GM19099 (cell line): ENCODE results near the gene TACR1.

ENCODE experiments used
- POLR2A ChIP-seq: IDR thresholded peaks from 3 replicates; pipeline ENCODE4 v1.6.1; 2011; ENCODE audit warnings: low read depth; ENCODE audit not compliant: insufficient read length; ENCODE audit errors: extremely low read depth

Gene TACR1, protein sequence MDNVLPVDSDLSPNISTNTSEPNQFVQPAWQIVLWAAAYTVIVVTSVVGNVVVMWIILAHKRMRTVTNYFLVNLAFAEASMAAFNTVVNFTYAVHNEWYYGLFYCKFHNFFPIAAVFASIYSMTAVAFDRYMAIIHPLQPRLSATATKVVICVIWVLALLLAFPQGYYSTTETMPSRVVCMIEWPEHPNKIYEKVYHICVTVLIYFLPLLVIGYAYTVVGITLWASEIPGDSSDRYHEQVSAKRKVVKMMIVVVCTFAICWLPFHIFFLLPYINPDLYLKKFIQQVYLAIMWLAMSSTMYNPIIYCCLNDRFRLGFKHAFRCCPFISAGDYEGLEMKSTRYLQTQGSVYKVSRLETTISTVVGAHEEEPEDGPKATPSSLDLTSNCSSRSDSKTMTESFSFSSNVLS

DNA sequence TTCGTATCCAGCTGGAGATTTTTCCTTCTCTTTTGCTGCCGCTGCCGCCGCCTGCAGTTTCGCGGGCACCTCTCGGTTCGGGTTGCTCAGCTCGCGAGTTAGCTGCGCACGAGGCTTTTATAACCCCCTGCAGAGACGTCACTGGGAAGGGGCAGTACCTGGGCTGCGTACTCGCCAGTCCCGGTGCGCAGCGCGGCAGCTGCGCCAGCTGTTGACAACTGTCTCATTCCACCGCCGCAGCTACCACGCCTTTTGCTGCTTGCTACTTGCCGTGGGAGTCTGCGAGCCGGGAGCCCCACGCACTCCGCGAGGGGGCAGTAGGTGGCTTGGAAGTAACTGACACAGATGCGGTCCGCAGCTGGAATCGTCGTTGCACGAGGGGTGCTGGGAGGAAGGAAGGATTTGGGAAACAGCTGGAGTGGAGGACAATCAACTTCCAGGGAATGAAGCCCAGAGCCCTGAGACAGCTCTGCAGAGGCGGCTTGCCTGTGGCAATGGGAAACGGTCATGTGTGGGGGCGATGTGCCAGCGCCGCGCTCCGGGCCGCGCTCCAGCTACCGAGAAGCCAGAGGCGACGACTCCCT is at the start of gene TACR1:
Gene TACR1 (minus strand): TSS at position 93 of the 584 bp plus-strand sequence. CDS start 586 bp downstream, outside the sequence.
- TF ChIP-seq POLR2A: no peak

DNA sequence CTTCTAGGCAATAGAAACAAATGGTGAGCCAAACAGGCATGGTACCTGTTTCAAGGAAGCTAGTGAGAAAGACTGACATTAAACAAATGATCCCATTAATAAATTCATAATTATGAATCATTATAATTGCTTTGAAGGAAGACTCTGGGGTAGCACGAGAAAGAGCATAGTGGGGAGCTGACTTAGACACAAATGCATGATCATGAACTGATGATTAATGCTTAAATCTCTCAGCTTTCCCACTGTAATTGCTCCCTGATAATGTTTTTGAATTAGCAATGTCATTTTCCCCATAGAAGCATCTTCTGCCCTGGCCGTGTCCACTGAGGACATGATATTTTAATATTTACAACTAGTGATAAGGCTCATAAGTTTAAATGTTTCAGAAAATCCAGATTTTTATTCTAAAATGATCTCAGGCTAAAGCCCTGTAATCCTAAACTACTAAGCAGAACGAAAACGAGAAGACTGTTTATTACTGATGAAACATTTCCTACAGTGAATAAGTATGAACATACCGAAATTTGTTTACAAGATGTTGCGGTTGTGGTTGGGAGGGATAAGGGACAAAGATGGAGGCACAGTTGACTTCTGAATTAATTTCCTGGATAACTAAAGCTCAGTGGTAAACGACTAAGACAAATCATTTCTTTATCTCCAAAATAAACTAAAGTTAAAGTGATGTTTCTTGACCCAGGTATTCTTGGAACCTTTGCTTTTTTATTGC is 47.3 kb upstream of the TACR1 start:
- no peak for TF ChIP-seq POLR2A

DNA sequence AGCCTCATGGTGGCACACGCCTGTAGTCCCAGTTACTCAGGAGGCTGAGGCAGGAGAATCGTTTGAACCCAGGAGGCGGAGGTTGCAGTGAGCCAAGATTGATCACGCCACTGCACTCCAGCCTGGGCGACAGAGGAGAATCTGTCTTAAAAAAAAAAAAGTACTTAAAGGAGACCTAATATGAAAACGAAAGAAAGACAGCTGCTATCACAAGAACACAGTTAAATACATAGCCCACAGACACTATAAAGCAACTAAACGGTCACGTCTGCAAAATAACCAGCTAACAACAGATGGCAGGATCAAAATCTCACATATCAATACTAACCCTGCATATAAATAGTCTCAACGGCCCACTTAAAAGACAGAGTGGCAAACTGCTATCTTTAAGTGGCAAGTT is 43.9 kb upstream of the TACR1 start:
- no peak for TF ChIP-seq POLR2A

DNA sequence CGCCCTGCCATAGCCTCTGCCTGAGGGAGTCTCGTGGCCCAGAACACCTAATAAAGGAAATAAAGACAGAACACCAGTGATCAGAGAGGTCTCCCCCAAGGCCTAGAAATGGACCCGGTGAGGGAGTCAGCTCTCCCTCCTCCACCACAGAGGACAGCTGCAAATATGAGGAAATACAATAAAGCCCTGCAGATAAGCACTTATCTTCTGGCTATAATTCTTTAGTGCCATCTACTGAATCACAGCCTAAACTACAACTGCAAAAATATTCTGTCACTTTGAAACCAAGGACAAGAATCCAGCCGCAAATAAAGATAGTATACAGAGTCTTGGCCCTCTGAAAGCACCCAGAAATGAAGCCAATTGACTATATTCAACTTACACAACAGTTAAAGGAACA is 42.4 kb upstream of the TACR1 start:
- TF ChIP-seq POLR2A: no peak

DNA sequence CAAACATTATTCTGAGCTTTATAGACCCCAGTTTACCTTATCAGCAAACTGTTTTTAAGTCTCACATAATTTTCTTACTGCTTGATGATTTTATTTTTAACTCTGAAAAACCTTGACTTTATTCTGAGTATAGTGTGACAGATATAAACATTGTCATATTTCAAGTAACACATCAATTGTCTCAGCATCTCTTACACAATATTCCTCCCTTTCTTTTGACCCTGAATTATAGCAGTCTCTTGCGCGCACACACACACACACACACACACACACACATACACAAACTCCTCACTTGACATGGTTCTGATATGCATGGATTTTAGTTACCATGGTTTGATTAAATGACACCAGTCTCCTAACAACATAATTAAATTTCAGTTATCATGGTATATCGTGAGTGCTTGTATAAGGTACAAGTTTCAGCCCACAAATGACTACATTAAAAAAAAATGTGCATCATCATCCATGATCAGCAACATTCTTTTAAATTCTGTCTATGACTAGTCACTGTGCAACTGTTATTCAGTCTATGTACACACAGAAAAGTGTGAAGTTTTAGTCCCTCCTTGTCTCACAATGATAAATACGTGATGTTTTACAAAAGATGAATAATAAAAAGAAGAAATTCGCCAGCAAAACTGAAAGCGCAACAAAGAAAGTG is 39.5 kb upstream of the TACR1 start:
- no peak for TF ChIP-seq POLR2A

DNA sequence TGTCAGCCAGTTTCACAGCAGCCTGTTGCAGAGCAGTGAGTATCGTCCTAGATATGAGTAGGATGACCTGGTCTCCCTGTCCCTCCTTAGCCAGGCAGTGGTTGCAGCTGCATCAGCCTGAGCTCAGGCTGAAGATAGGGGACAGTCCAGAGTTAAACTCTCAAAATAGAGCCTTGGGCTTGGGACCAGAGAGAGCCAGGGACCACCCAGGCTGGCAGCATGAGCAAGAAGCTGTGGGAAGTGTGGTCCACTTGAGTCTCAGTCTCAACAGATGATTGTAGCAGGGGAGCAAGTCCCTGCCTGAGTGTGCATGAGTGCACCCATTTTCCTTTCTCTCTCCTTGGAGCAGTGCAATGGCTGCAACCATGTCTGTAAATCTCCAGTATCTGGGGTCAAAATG is 38.0 kb upstream of the TACR1 start:
- TF ChIP-seq POLR2A: no peak

DNA sequence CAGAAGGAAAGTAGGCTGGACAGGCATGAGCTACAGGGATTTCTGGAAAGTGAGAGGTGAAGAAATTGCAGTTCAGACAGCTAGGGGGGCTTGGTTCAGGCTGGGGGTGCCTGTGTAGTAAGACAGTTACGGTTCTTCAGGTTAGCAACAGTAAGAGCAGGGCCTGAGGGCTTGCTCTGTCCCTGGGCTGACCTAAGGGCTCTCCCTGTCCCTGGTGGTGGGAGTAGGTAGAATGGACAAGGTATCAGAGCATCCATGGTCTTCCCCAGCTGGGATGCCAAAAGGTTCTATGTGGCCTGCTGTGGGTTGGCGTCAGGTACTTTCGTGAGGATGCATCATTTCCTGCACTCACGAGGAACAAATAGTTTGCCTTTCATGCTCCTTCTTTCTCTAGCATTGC is 34.6 kb upstream of the TACR1 start:
- no peak for TF ChIP-seq POLR2A

DNA sequence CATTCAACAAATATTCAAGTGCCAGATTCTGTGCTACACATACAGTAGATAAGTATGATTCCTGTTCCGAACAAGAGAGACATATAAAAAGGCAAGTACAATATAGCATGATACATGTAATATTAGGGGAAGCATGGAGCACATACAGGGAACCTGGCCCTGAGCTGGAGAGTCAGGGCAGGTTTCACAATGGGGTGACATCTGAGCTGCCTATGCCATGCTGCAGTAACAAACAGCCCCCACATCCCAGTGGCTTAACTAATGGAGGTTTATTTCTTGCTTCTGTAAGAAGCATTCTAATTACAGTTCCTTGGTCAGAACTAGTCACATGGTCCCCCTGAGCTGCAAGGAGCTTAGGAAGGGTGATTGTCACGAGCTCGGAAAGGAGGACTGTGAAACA is 27.3 kb upstream of the TACR1 start:
- TF ChIP-seq POLR2A: no peak

DNA sequence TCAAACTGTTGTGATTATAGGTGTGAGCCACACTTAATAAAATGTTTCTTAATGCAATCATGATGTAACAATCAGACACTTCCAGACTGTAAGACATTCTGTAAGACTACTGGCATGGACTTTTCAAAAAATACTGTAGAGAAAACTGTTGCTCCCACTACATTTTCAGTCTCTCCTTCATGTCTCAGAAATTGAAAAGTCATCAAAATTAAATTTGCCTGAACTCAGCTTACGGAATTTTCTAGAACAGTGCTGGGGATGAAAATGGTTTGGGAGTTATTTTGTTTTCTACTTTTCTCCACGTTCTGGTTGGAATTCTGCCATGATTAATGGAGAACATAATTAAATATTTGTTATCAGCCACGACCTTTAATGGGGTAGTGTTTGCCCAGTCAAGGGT is 26.8 kb upstream of the TACR1 start:
- TF ChIP-seq POLR2A: no peak

DNA sequence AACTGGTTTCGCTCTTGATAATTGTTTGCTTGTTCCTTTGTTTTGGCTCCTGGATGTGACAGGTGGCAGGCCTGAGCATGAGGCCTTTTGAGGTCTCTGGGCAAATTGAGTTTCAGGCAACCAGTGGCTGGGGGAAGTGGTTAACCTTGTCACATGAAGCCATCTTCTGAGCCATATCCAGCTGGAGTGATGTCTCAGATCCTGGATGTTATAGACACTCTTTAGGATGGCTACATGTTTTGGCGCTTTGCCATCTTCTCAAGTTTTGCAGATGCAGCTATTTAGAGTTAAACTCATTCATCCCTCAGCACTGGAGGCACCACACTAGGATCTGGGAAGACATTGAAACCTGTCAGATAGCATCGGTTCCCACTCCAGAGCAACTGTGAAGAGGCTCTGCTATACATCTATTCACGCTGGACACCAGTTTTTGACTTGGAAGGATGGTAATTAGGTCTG is 25.3 kb upstream of the TACR1 start:
- TF ChIP-seq POLR2A: no peak

DNA sequence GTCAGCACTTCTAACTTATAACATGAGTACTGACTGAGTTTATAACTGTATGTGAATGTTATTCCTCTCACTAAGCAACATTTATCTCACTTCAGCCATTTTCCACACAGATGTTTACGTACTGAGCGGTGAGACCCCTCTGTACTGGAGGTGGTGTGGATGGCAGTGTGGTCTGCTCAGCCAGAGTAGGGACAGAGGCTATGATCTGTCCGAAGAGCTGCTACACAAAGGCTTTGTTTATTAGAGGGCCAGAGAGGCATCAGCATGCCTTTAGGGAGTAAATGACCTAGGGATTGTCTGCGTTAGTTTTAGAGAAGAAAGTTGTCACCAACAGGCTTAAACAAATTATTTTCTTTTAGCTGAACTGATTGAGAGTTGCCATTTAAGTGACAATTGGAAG is 23.2 kb upstream of the TACR1 start:
- TF ChIP-seq POLR2A: no peak

DNA sequence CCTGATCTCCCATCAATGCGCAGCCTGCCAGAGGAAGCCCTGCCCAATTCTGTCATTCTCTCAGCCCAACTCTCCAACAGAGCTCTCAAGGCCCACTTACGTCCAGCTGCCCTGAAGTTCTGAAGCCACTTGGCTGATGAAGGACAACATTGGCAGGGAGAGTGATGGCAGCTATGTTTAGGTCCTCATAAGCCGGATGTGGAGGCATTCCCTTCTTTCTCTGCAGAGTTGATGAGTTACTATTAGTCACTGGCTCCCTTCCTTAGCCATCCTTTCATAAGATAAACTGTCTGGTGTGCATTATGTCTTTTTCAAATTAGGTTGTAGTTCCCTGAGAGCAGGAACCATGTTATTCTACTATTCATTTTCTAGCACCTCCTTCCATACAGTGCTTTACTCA is 22.5 kb upstream of the TACR1 start:
- no peak for TF ChIP-seq POLR2A

DNA sequence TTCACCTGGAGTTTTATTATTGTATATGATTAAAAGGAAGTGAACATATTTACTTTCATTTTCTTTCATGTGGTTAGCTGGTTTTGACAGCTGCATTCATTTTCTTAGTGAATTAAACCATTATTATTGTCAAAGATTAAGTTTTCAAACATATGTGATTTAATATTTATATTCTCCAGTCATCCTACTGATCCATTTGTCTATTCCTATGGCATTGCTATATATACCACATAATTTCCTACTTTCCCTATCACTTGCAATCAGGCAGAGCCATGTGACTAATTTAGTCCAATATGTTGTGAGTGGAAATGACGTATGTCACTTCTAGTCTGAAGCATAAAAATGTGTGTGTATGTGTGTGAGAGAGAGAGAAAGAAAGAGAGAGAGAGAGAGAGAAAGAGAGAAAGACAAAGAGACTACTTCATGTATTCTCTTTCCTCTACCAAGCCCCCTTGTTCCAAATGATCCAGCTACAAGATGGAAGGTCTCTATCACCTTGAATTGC is 12.0 kb upstream of the TACR1 start:
- TF ChIP-seq POLR2A: no peak

DNA sequence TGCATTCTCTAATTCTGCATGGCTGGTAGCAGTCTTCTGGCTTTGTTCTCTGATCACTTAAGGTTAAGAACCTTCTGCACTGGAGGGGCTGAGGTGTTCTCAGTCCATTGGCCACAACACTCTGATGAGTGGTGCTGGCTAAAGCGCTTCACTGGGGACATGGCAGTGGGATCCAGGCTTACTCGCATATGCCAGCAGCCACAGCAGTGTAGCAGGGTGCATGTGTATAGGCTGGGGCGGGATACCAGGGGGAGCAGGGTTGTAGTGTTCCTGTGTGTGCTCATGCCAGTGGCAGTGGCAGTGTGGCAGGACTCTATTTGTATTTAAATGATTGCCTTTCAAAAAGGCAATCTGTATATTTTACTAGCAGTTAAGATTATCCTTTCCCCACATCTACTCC is 11.1 kb upstream of the TACR1 start:
- no peak for TF ChIP-seq POLR2A

DNA sequence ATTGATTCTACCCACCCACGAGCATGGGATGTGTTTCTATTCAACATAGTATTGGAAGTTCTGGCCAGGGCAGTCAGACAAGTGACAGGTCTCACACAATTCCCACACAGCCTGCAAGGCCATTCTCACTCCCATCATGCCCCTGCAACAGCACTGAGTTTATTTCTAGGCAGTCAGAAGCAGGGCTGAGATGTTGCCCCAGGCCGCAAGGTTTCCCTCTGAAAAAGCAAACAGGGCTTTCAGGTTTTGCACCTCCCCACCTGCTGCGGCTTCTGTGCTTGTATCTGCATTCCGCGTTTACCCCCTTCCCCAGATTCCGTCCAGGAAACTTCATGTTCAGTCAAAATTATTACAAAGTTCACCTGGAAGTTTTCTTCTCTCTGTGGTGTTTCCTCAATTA is 9.4 kb upstream of the TACR1 start:
- TF ChIP-seq POLR2A: no peak
